Hepatocyte (in vitro differentiated cells): ENCODE results near the gene RGS3.

ENCODE experiments used
- EZH2 ChIP-seq: fragments of 200-600 bp; sonication (generic); IDR thresholded peaks from 2 replicates; pipeline ENCODE4 v1.6.1; 2016; ENCODE audit warnings: antibody characterized with exemption, mild to moderate bottlenecking, borderline replicate concordance
- EZH2phosphoT487 ChIP-seq: fragments of 200-600 bp; sonication (generic); IDR thresholded peaks from one replicate; pipeline ENCODE4 v1.6.1; 2018; ENCODE audit warnings: antibody characterized with exemption, mild to moderate bottlenecking, low read depth, moderate library complexity; ENCODE audit not compliant: unreplicated experiment, severe bottlenecking
- TF ChIP-seq, protein P1 (sequence below): fragments of 200-600 bp; sonication (generic); IDR thresholded peaks from 2 replicates; pipeline ENCODE4 v1.5.1; 2016; ENCODE audit warnings: antibody characterized with exemption, mild to moderate bottlenecking; ENCODE audit not compliant: poor library complexity

DNA sequence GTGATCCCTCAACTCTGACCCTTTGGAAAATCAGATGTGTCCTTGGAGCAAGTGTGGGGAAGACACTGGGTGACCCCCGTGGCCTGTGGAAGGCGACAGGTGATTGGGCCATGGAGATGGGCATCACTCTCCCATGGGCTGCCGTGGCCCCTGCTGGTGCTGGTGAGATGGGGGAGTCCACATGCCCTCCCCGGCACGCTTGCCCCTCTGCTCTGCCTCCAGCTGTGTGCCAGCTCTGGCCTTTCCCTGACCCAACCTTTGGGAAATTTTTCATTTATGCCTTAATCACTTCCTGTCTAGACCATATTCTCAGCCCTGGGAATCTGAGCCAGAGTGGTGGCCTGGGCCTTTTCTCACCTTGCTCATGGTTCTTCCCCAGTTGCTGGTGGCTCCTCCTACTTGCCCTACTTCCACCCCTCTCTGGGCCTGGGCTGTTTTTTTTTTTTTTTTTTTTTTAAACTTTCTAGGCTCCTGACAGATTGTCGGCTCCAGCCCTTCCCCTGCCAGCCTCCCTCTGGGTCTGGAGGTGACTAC lies 56.6 kb downstream of the RGS3 start:
- TF ChIP-seq, protein P1, sequence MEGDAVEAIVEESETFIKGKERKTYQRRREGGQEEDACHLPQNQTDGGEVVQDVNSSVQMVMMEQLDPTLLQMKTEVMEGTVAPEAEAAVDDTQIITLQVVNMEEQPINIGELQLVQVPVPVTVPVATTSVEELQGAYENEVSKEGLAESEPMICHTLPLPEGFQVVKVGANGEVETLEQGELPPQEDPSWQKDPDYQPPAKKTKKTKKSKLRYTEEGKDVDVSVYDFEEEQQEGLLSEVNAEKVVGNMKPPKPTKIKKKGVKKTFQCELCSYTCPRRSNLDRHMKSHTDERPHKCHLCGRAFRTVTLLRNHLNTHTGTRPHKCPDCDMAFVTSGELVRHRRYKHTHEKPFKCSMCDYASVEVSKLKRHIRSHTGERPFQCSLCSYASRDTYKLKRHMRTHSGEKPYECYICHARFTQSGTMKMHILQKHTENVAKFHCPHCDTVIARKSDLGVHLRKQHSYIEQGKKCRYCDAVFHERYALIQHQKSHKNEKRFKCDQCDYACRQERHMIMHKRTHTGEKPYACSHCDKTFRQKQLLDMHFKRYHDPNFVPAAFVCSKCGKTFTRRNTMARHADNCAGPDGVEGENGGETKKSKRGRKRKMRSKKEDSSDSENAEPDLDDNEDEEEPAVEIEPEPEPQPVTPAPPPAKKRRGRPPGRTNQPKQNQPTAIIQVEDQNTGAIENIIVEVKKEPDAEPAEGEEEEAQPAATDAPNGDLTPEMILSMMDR = no peak
- TF ChIP-seq EZH2phosphoT487 = no peak
- no peak for TF ChIP-seq EZH2
